ENCODE data around the gene CORO2B.

- TF ChIP-seq RAD21 (IDR thresholded peaks at IDR 0.05; ENCODE audit: low read length), result no peak
- no peak for TF ChIP-seq RFX5 (IDR thresholded peaks at IDR 0.05; ENCODE audit: low read depth, low read length)
- no peak for TF ChIP-seq CTCF (conservative IDR thresholded peaks at IDR 0.05; ENCODE audit: low read depth, low read length)
- no peak for TF ChIP-seq POLR2A (IDR thresholded peaks at IDR 0.05; ENCODE audit: low read depth, low read length)
- 0 out of 2 replicates have a peak, but pooled peaks have one; percentile 10 for TF ChIP-seq CEBPB (IDR thresholded peaks at IDR 0.05; ENCODE audit: low read depth, low read length)
- no peak for TF ChIP-seq MXI1 (IDR thresholded peaks at IDR 0.05; ENCODE audit: borderline replicate concordance, low read depth, low read length)
- no peak for TF ChIP-seq USF2 (IDR thresholded peaks at IDR 0.05; ENCODE audit: low read depth, low read length)
- no peak for TF ChIP-seq RCOR1 (IDR thresholded peaks at IDR 0.05; ENCODE audit: insufficient replicate concordance, low read length)
- TF ChIP-seq BHLHE40 (IDR thresholded peaks at IDR 0.05; ENCODE audit: low read depth, low read length), result no peak
Observed at GRCh38 chr15:68612979-68613740, 34.4 kb downstream of the CORO2B start.
